Cardiac fibroblast (primary cell): Measurements from ENCODE around the gene PDLIM4.

Source experiments
- DNase-seq, 2 donors: peaks; one replicate each; pipeline versions ENCODE4 v3.0.0 to v3.0.0-alpha.2; 2010; ENCODE audit warnings: low read depth in 2 of 2
- H3K4me3 ChIP-seq, 2 donors: replicated peaks in 1 of 2; 1 replicate in 1 of 2; 2 replicates in 1 of 2; pipeline ENCODE4 v1.5.1; 2011; ENCODE audit warnings: low read depth in 2 of 2, low read length in 2 of 2, mild to moderate bottlenecking in 2 of 2, moderate library complexity in 1 of 2
- CTCF ChIP-seq: IDR thresholded peaks from one replicate; pipeline ENCODE4 v1.5.1; 2011; ENCODE audit warnings: low read depth, mild to moderate bottlenecking, low read length, inconsistent platforms

PDLIM4 gene

GRCh38 chr5:132275367-132276220, 18.1 kb downstream of the PDLIM4 start:
- no peak for DNase-seq
- TF ChIP-seq CTCF = no peak
- no peak overlapping the region for H3K4me3 ChIP-seq

GRCh38 chr5:132277256-132277655, 19.8 kb downstream of the PDLIM4 start:
- TF ChIP-seq CTCF = no peak
- DNase-seq = no peak
- no peak overlapping the region for H3K4me3 ChIP-seq

GRCh38 chr5:132277971-132278853, 20.7 kb downstream of the PDLIM4 start:
- no peak for DNase-seq
- no peak for TF ChIP-seq CTCF
- no peak overlapping the region for H3K4me3 ChIP-seq

- H3K4me3 ChIP-seq = no peak overlapping the region
- no peak for DNase-seq
- no peak for TF ChIP-seq CTCF
Measured at GRCh38 chr5:132279801-132280200, 22.3 kb downstream of the PDLIM4 start.

GRCh38 chr5:132280371-132281240, 23.1 kb downstream of the PDLIM4 start:
- no peak overlapping the region for H3K4me3 ChIP-seq
- DNase-seq = no peak
- no peak for TF ChIP-seq CTCF
